Hematopoietic multipotent progenitor cell treated with erythropoietin and hydrocortisone succinate and interleukin-3 and kit ligand, for 4 days (in vitro differentiated cells): ENCODE data around the gene KLF17.
"Not testable (repeated sequence)": the region's sequence is repeated elsewhere in the genome, so short reads cannot be mapped to it uniquely, and the experiment has no call there.

Experiments used
- DNase-seq: peaks from one replicate; pipeline ENCODE4 v3.0.0-alpha.2; 2015

The KLF17 gene

GRCh38 chr1:44110916-44111315 is 7.7 kb upstream of the KLF17 start:
- no peak for DNase-seq

GRCh38 chr1:44111861-44112260 is 6.8 kb upstream of the KLF17 start:
- DNase-seq, result no peak

- no peak for DNase-seq
These were observed 6.1 kb upstream of the KLF17 start for GRCh38 chr1:44112486-44112885.

GRCh38 chr1:44113095-44113609 is 5.5 kb upstream of the KLF17 start:
- no peak for DNase-seq

- no peak for DNase-seq
These were observed 4.5 kb upstream of the KLF17 start for GRCh38 chr1:44114098-44114497.

- not testable (repeated sequence) for DNase-seq
These were observed 1.3 kb upstream of the KLF17 start for GRCh38 chr1:44117272-44117671.

- DNase-seq, result no peak
These were observed 904 bp downstream of the KLF17 start for GRCh38 chr1:44119525-44119924.

GRCh38 chr1:44120398-44120949 is 1.9 kb downstream of the KLF17 start:
- DNase-seq, result no peak

- DNase-seq, result no peak
These were observed 11.2 kb downstream of the KLF17 start for GRCh38 chr1:44129616-44130500.

GRCh38 chr1:44131411-44131810 is 12.8 kb downstream of the KLF17 start:
- DNase-seq, result no peak

- DNase-seq, result no peak
These were observed 15.7 kb downstream of the KLF17 start for GRCh38 chr1:44134071-44134920.

GRCh38 chr1:44135886-44136285 is 17.3 kb downstream of the KLF17 start:
- DNase-seq, result no peak

GRCh38 chr1:44138239-44138638 is 19.6 kb downstream of the KLF17 start:
- no peak for DNase-seq

- DNase-seq, result not testable (repeated sequence)
These were observed 20.9 kb downstream of the KLF17 start for GRCh38 chr1:44139565-44139964.

- no peak for DNase-seq
These were observed 22.9 kb downstream of the KLF17 start, which contains the start of gene KLF18 for GRCh38 chr1:44141531-44141930. TSS of gene KLF18 (minus strand) at chr1:44141631. CDS start at chr1:44141631, 0 bp downstream.

GRCh38 chr1:44144962-44145756 is 26.5 kb downstream of the KLF17 start:
- DNase-seq, result no peak

GRCh38 chr1:44146536-44147361 is 28.1 kb downstream of the KLF17 start:
- no peak for DNase-seq

GRCh38 chr1:44147582-44147981 is 29.0 kb downstream of the KLF17 start:
- no peak for DNase-seq

GRCh38 chr1:44151332-44151731 is 32.7 kb downstream of the KLF17 start:
- no peak for DNase-seq

- DNase-seq, result no peak
These were observed 33.2 kb downstream of the KLF17 start for GRCh38 chr1:44151808-44152207.

- DNase-seq, result no peak
These were observed 34.1 kb downstream of the KLF17 start for GRCh38 chr1:44152692-44153091.
